GM10266 (cell line): ENCODE measurements around the gene RNF181.

ENCODE experiments used
- DNase-seq: peaks from one replicate; pipeline ENCODE4 v3.0.0; 2012; ENCODE audit errors: extremely low spot score
- TF ChIP-seq, protein P1 (sequence below): IDR thresholded peaks from 2 replicates; pipeline ENCODE4 v1.5.1; 2012; ENCODE audit warnings: mild to moderate bottlenecking, low read depth; ENCODE audit not compliant: control insufficient read depth, insufficient read depth; ENCODE audit errors: missing control alignments

Gene RNF181

DNA sequence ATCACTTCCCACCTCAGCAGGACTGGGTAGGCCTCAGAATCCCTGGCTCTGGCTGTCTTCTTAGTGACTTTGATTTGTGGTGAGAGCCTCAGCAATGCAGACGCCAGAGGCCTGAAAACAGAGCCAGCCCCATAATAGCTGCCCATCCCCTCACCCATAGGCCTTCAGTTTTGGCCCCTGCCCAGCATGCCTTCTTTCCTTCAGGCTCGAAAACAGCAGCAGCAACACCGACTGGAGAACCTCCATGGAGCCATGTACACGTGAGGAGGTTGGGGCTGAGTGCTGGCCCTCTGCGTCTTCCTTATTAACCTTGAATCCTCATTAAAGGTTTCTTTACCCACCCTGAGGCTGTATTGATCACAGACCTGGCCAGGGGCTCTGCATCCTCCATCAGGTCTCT, 1.7 kb downstream of the RNF181 start:
- TF ChIP-seq, protein P1, sequence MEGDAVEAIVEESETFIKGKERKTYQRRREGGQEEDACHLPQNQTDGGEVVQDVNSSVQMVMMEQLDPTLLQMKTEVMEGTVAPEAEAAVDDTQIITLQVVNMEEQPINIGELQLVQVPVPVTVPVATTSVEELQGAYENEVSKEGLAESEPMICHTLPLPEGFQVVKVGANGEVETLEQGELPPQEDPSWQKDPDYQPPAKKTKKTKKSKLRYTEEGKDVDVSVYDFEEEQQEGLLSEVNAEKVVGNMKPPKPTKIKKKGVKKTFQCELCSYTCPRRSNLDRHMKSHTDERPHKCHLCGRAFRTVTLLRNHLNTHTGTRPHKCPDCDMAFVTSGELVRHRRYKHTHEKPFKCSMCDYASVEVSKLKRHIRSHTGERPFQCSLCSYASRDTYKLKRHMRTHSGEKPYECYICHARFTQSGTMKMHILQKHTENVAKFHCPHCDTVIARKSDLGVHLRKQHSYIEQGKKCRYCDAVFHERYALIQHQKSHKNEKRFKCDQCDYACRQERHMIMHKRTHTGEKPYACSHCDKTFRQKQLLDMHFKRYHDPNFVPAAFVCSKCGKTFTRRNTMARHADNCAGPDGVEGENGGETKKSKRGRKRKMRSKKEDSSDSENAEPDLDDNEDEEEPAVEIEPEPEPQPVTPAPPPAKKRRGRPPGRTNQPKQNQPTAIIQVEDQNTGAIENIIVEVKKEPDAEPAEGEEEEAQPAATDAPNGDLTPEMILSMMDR, result no peak

DNA sequence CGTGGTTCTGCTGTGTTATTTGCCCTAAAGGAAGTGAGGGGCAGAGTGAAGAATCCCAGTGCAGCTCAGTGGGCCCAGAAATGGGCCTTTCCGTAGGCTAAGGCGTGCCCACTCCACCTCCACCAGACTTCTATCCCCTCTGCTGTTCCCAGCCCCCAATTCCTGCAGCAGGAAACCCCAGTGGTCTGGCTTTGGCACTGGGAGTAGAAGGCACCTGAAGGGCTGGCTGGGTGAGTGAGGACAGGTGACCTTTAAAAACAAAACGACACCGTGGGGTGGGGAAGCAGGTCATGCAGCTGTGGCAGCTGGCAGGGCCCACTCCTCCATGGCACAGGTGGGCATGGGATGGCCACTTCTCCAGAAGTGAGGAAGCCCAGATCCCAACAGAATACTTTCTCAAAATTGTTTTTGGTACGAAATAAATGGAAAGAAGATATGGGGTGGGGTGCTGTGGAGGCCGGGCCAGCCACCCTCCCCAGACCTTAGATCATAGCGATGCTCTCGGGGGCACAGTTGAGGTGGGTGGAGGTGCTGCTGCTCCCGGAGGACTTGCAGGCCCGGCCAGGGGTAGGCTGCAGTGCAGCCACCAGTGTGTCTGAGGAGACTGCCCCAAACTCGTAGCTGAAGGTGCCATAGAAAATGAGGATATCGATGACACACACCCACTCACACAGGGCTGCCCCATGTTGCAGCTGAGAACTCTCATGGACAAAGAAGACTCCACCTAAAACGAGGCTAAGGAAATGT, 3.2 kb downstream of the RNF181 start:
- no peak for DNase-seq
- TF ChIP-seq, protein P1, result no peak

More for the DNA sequence above, 1.7 kb downstream of the RNF181 start:
- no peak for DNase-seq

GRCh38 chr2:85599468-85600234, 4.1 kb downstream of the RNF181 start:
- no peak for DNase-seq

DNA sequence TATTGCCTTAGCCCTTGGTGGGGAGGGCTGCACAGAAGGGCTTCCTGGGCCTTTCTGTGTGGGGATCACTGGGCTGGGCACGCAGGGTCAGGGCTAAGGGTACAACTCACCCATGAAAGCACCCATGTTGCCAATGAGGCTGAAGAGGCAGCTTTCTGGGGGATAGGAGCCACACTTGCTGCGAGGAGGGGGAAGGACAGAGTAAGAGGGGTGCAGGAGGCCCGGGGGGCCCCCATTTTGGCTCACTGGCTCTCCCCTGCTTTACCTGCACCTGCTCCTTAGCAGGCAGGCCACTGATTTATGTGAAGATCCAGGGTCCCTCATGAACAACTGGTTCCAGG, 4.7 kb downstream of the RNF181 start:
- TF ChIP-seq, protein P1, result no peak
- no peak for DNase-seq

More at GRCh38 chr2:85599468-85600234, 4.1 kb downstream of the RNF181 start:
- TF ChIP-seq, protein P1, result no peak

- DNase-seq, result no peak
- TF ChIP-seq, protein P1, result no peak
These were observed 5.6 kb downstream of the RNF181 start for GRCh38 chr2:85600951-85601770.

DNA sequence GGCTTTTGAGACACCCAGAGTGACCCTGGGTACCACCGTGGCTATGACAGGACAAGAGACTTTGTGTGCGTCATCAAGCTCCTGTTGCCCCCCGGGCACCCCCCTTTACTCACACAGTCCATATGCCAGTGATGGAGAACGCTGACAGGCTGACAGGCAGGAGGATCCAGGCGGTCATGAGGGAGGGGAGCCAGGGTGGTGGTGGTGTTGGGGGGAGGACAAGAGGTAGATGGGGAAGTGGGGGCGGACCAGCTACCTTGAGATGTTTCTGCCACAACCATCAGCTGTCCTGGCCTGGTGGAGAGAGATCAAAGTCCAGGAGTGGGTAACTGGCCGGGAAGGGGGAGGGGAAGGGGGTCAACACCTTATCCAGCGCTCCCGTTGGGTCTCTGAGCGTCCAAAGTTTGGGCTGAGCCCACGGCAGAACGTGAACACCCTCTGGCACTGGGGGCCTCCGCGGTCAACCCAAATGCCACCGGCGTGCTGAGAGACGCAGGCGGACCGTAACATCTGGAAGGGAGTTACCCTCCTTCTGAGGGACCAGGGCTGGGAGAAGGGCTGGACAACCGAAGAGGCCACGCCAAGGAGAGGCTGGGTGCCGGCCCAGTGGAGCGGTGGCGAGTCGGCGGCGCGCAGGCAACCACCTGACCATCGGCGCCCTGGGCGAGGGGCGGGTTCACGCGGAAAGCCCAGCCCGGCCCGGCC, 6.4 kb downstream of the RNF181 start:
- TF ChIP-seq, protein P1, result no peak
- DNase-seq, result no peak
